ENCODE data around the gene BAZ2B.
"Not testable (repeated sequence)": the region's sequence is repeated elsewhere in the genome, so short reads cannot be mapped to it uniquely, and the experiment has no call there.

The BAZ2B gene

GRCh38 chr2:159535261-159535660, 81.1 kb downstream of the BAZ2B start:
- DNase-seq (ENCODE audit: low spot score), result not testable (repeated sequence)

GRCh38 chr2:159531475-159531874, 84.9 kb downstream of the BAZ2B start:
- DNase-seq (ENCODE audit: low spot score), result no peak

GRCh38 chr2:159526433-159526832, 89.9 kb downstream of the BAZ2B start:
- no peak for DNase-seq (ENCODE audit: low spot score)

- DNase-seq (ENCODE audit: low spot score), result no peak
These were observed 91.3 kb downstream of the BAZ2B start for GRCh38 chr2:159525012-159525411.

GRCh38 chr2:159521272-159521671, 95.1 kb downstream of the BAZ2B start:
- DNase-seq (ENCODE audit: low spot score), result no peak

GRCh38 chr2:159518321-159519005, 97.9 kb downstream of the BAZ2B start:
- DNase-seq (ENCODE audit: low spot score), result peak; percentile 17

- peak; percentile 53 for DNase-seq (ENCODE audit: low spot score)
These were observed 100.0 kb downstream of the BAZ2B start for GRCh38 chr2:159516241-159516758.

GRCh38 chr2:159515441-159515840, 100.9 kb downstream of the BAZ2B start:
- no peak for DNase-seq (ENCODE audit: low spot score)

- no peak for DNase-seq (ENCODE audit: low spot score)
These were observed 102.6 kb downstream of the BAZ2B start for GRCh38 chr2:159513745-159514144.

GRCh38 chr2:159508140-159508539, 108.2 kb downstream of the BAZ2B start:
- no peak for DNase-seq (ENCODE audit: low spot score)

GRCh38 chr2:159506764-159507440, 109.4 kb downstream of the BAZ2B start:
- no peak for DNase-seq (ENCODE audit: low spot score)

GRCh38 chr2:159506202-159506601, 110.1 kb downstream of the BAZ2B start:
- no peak for DNase-seq (ENCODE audit: low spot score)

GRCh38 chr2:159505196-159505595, 111.2 kb downstream of the BAZ2B start:
- no peak for DNase-seq (ENCODE audit: low spot score)

GRCh38 chr2:159501743-159502142, 114.6 kb downstream of the BAZ2B start:
- DNase-seq (ENCODE audit: low spot score), result no peak

GRCh38 chr2:159497847-159498246, 118.5 kb downstream of the BAZ2B start:
- no peak for DNase-seq (ENCODE audit: low spot score)

- peak; percentile 13 for DNase-seq (ENCODE audit: low spot score)
These were observed 119.1 kb downstream of the BAZ2B start for GRCh38 chr2:159497256-159497655.

- DNase-seq (ENCODE audit: low spot score), result no peak
These were observed 126.9 kb downstream of the BAZ2B start for GRCh38 chr2:159489476-159489875.

GRCh38 chr2:159484532-159484931, 131.8 kb downstream of the BAZ2B start:
- DNase-seq (ENCODE audit: low spot score), result no peak

GRCh38 chr2:159476329-159476728, 140.0 kb downstream of the BAZ2B start:
- no peak for DNase-seq (ENCODE audit: low spot score)

- DNase-seq (ENCODE audit: low spot score), result no peak
These were observed 140.6 kb downstream of the BAZ2B start for GRCh38 chr2:159475793-159476192.

- no peak for DNase-seq (ENCODE audit: low spot score)
These were observed 145.0 kb downstream of the BAZ2B start for GRCh38 chr2:159471340-159471739.

GRCh38 chr2:159468257-159468656, 148.1 kb downstream of the BAZ2B start:
- DNase-seq (ENCODE audit: low spot score), result no peak

GRCh38 chr2:159462961-159463360, 153.4 kb downstream of the BAZ2B start:
- no peak for DNase-seq (ENCODE audit: low spot score)

Measured in iPS-NIHi11 (cell line).